HG02763 (cell line): ENCODE results near the gene XKR8.

Experiments
- ATAC-seq: cut with Tn5 transposase; IDR thresholded peaks from one replicate; pipeline ENCODE4 v1.9.1; 2021; ENCODE audit warnings: mild to moderate bottlenecking, moderate library complexity; ENCODE audit not compliant: unreplicated experiment

The XKR8 gene

DNA sequence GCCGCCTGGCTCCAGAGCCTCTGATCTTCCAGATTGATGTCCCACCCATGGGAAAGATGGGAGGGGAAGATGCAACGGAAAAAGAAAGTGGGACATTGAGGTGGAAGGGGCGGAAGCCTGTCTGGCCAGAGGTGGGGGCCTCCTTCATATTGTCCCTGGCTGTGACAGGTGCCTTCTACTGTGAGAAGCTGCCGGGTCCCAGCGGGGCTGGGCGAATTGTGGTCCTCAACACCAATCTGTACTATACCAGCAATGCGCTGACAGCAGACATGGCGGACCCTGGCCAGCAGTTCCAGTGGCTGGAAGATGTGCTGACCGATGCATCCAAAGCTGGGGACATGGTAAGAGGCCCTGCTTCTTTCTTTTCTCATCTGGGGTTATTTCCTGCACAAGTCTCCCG is 5.6 kb upstream of the XKR8 start:
- ATAC-seq: no peak

DNA sequence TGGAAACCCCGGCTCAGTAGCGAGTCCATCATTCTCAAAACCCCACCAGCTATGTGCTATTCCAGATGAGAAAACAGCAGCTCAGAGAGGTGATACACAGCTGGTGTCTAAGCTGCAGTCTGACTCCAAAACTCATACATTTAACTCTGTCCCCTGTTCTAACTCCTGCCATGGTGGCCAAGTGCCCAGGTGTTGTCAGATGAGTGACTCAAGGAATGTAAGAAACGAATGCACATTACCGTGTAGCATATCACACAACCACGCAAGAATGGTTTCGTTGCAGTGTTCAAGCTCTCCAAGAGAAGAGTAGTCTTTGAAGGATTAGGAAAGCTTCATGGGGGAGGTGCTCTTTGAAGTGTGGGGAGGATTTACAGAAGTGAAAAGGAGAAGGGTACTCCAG is 4.7 kb upstream of the XKR8 start:
- no peak for ATAC-seq

DNA sequence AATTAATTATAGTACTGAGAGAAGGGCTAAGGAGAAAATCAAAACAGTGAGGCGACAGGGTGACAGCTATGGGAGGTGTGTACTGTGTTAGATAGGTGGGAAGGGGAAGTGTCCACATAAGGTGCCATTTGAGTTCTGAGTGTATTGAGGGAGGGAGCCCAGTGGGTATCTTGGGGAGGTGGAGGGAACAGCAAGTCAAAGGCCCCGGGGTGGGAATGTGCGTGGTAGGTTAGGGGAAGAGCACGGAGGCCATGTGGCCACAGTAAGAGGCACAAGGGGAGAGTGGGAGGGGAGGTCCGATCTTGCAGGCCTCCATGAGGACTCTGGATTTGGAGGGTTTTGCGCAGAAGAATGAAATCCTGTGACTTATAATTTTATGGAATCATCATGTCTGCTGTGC is 3.0 kb upstream of the XKR8 start:
- ATAC-seq: no peak

DNA sequence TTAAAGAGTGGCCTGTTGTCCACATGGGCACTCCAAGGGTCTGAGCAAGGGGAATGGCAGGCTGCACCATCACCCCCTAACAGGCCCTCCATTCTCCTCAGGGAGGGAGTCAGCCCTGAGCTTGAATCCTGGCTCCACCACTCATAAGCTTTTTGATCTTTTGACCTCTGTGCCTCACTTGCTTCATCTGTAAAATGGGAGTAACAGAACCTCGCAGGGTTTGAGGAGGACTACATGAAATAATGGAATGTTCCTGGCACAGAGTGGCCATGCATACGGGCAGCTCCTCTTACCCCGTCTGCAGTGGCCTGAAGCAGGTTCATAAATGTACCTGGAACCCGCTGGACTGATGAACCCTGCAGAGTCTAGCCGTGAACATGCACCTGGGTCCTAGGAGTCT is 2.1 kb upstream of the XKR8 start:
- no peak for ATAC-seq

DNA sequence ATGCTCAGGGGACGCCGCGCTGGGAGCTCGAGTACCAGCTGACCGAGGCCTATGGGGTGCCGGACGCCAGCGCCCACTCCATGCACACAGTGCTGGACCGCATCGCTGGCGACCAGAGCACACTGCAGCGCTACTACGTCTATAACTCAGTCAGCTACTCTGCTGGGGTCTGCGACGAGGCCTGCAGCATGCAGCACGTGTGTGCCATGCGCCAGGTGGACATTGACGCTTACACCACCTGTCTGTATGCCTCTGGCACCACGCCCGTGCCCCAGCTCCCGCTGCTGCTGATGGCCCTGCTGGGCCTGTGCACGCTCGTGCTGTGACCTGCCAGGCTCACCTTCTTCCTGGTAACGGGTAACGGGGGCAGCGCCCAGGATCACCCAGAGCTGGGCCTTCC is 1.3 kb upstream of the XKR8 start:
- no peak for ATAC-seq

DNA sequence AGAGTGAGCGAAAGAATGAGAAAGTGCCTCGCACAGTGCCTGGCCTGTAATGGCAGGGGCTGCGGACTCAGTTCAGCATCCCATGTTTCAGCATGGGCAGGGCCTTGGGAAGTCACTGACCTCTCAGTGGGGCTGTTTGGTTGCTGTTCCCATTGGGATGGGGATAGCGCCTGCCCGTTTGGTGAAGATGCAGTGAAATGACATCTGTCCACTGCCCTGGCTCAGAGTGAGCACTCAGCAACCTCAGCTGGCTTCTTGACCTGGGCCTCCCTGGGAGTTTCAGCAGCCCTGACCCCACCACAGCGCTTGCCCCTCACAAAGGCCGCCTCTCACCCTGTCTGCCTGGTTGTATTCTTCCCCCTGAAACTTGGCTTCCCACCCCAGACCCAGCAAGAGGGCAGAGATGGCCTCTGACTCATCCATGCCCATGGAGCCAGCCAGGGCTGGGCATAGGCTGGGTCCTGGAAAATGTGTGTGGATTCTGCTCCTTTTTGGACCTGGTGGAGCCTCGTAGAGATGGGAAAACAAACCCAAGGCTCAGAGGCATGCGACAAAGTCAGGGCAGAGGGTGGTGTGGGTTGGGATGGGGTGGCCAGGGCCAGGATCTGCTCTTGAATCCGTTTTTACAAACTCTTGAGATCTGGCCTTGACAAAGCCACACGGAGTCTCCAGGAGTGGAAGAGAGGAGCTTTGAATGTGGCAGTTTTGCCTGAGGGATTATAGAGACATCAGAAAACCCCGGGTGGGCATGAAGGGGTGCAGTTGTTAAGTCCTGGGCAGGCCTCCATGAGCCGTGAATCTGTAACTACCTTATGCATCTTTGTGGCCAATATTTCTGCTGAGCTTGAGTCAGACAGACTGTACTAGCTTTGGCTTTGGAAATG is 1.2 kb downstream of the XKR8 start:
- no peak for ATAC-seq

DNA sequence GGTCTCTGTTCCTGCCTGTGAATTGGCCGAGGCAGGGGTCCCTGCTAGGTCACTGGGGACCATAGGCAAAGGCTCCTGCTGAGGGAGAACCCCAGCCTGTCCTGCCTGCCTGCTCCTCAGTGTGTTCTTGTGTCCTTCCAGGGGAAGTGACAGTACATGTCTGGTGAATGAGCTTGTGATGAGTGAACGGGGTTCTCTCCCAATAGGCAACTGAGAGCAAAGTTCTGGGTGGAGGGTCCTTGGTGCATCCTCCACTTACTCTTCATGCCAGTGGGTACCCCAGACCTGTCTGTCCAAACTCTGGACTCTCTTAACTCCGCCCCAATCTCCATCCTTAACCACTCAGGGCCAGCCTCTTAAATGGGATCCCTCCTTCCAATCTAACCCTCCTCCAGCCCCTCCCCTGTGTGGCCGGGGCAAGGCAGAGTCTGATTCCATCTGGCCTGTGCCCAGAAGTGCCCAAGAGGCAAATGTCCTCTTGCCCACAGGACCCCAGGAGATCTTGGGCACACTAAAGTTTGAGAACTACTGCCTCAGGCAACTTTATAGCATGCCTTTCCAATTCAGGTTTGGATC is 2.0 kb downstream of the XKR8 start:
- no peak for ATAC-seq

DNA sequence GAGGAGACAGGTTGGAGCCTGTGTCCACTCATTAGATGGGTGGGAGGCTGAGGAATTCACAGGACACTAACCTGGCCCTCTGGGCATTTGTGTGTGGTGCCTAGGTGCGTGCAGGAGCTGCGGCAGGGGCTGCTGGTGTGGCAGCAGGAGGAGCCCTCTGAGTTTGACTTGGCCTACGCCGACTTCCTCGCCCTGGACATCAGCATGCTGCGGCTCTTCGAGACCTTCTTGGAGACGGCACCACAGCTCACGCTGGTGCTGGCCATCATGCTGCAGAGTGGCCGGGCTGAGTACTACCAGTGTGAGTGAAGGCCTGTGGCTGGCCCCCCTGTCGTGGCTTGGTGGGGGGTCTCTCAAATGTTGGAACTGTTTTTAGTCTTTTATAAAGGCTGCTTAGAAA is 3.6 kb downstream of the XKR8 start:
- ATAC-seq: no peak

DNA sequence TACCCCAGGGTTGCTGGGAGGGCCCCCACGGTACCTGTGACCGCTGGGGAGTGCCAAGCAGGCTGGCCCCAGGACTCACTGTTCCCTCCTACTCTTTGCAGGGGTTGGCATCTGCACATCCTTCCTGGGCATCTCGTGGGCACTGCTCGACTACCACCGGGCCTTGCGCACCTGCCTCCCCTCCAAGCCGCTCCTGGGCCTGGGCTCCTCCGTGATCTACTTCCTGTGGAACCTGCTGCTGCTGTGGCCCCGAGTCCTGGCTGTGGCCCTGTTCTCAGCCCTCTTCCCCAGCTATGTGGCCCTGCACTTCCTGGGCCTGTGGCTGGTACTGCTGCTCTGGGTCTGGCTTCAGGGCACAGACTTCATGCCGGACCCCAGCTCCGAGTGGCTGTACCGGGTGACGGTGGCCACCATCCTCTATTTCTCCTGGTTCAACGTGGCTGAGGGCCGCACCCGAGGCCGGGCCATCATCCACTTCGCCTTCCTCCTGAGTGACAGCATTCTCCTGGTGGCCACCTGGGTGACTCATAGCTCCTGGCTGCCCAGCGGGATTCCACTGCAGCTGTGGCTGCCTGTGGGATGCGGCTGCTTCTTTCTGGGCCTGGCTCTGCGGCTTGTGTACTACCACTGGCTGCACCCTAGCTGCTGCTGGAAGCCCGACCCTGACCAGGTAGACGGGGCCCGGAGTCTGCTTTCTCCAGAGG is 6.8 kb downstream of the XKR8 start:
- no peak for ATAC-seq

DNA sequence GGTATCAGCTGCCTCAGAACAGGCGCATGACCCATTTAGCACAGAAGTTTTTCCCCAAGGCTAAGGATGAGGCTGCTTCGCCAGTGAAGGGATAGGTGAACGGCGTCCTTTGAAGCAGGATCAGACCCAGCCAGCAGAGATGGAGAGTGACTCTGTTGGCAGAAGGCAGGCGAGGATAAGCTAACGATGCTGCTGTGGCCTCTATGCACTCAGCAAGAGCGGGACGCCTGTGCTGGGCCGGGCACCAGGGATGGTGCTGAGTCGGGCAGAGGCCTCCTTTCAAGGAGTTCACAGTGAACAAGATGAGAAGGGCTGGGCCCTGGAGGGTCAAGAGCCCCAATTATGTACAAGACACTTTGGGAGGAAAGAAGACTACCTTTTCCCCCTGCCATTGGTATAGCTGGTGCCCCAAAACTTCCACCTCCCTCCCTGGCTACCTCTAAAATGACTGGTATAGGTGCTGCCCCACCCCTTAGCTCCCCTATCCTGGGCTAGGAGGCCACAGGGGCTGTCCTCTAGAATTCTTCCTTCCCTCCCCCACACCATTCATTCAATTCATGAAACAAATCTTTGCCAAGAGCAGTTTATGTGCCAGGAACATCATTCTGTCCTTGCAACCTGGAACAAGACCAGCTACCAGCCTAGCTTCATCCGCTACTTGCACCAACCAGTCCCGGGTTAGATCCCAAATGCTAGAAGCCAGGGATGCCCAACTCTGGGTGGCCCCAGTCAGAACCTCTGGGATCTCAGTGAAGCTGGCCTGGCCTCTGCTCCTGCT is 7.5 kb downstream of the XKR8 start:
- no peak for ATAC-seq

DNA sequence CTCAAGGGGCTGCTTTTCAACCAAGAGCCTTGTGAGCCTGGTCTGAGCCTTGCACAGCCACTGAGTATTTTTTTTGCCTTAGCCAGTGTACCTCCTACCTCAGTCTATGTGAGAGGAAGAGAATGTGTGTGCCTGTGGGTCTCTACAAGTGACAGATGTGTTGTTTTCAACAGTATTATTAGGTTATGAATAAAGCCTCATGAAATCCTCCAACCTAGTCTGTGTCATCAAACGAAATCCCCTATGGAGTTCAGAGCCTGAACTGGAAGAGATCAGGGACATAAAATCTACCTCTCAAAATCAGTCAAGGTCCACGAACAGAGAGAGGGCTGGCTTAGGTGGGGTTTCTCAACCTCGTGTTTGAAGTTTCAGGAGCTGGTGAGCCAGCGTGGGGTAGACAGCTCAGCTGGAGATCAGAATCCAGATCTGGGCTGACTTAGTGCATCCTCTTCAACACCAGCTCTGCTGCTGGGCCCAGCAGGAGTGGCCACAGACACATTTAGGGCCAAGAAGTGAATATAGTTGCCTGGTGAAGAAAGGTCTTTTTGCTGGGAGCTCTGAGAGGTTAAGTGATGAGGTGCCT is 8.2 kb downstream of the XKR8 start:
- ATAC-seq: no peak

DNA sequence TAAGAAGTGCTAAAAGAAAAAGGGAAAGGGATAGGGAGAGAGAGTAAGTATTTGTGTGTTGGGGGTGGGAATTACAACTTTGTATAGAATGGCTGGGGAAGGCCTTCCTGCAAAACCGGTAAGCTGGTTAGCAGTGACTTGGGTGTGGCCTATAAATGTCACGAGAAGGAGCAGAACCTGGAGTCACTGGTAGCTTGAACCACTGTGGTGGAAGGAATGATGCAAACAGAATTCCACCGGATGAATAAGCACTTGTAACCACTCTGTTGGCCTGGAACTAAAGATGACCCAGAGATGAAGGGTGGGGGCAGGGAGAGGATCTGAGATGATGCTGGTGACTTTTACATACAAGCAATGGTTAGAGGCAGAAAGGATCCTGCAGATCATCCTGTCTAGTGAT is 8.9 kb downstream of the XKR8 start:
- ATAC-seq: no peak

DNA sequence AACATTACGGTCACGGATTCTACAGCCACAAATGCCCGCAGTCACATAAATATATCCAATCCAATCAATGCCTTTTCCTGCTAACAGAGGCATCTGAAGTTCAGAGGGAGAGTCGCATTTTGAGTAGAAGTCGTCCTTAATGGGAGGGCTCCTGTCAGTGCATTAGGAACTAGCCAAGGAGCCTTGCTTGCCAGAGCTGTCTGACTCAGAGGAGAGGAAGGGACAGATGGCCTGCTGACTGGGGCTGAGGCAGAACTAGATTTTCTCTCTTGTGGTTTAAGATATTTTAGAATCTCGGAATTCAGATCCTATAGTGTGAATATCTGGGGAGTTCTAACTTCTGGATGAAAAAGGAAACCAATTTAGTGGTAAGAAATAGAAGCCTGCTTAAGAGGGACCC is 10.6 kb downstream of the XKR8 start:
- ATAC-seq: no peak

DNA sequence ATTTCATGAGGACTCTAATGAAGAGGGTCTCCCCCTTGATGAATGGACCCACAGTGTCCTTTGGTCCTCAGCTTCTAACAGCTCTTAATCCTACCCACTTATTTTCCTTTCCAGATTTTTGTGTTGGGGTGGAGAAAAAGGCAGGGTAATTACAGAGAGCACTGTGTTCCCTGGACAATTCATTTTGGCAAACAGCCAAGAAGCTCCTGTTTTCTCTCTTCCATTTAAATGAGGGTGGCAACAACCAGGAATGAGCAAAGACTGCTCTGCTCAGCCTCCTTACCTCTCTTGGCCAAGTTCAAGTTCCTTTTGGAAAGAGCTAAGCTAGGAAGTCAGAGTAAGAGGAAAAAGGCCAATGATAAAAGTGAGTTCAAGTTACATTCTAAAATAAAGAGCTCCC is 11.9 kb downstream of the XKR8 start:
- ATAC-seq: no peak

DNA sequence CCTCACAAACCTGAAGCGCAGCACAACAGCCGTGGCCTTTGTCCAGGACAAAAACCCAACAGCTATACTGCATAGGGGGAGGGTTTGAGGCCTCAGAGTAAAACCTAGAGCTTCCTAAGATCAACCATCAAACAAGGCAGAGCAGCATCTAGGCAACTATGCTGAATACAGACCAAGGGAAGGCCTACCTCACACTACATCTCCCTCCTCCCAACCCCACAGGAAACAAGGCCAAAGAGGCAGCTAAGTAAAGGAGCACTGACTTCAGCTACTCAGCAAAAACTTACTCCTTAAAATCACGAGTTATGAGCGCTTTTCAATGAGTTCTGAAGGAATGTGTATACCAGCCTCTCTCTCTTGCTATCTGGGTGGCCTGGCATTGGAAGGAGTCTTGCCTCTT is 12.4 kb downstream of the XKR8 start:
- ATAC-seq: no peak

DNA sequence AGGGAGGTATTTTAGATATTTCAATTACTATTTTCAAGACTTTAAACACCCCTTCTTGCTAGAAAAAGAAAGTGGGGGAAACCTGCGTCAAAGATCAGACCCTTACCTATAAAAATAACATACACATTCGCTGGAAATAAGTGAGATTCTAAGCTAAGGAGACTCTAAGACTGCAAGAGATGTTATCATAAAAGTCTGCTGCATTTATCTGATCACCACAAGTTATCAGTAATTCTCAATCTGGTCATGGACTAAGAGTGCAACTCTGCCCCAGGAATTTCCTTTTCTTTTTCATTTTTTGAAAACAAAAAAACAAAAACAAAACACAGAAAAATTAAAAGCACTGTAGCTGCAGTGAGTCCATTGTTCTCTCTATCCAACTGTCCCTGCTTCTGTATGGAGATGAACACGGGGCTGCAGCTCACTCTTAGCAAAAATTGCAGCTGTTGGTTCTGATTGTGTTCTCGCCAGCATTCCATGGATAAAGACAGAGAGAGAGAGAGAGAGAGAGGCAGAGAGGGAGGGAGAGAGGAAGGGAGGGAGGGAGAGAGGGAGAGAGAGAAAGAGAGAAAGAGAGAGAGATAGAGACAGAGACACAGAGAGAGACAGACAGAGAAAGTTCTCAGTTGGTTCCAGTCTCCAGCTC is 14.1 kb downstream of the XKR8 start:
- no peak for ATAC-seq

DNA sequence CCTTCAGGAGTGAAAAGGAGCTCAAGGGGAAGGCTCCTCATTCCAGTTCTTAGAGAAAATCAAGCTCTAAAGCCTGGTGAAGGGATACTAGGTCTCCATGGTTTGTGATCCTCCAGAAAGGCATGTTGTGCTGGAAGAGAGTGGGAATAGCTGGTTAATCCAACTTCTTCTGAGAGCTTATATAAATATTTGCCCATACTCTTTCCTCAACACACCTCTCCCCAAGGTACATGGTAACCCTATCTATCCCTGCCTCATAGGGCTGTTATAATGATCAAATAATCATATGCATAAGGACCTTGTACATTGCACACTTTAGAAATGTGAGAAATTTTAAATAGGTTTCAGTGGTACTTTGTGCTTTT is 14.6 kb downstream of the XKR8 start:
- ATAC-seq: no peak

DNA sequence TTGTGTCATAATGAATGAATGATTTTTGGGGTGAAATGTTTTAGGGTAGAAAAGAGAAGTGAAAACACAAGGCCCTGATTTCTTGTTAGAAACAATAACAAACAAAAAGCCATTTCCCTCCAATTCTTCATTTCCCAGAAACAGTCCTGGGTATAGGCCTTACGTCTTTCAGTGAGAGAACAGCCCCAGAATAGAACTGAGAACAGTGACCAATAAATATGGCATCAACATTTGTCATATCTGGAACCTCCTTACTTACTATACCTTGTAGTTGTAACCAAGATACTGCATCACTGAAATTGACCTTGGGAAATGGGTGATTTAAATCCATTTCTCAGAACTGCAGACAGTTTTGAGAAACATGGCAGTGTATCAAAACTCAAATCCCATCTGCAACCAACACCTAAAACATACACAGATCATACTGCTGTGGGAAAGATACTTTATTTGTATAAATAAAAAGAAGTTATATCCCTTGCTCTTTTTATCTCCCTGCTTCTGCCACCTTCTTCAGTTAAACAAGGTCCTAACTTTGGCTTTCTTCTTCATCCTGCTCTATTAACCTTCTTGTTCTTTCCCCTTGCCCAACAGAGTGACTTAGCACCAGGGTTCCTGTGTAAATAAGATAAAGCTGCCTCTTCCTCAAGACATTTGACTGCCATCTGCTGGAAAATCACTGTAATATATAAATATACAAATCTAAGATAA is 19.5 kb downstream of the XKR8 start:
- no peak for ATAC-seq

DNA sequence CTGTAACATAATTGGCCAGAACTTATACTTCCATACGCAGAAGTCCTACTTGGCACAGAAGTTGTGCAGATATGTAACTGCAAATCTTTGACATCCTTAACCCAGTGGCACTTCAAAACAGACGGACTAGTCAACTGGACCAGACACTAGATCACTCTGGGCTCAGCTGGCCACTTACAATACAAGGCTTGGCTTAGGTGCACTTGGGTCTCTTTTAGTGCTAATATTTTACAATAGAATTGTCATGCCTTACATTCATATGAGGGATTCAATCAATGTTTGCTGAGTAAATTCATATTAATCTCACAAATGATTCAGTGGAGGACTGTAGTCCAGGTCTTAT is 20.1 kb downstream of the XKR8 start:
- ATAC-seq: no peak

DNA sequence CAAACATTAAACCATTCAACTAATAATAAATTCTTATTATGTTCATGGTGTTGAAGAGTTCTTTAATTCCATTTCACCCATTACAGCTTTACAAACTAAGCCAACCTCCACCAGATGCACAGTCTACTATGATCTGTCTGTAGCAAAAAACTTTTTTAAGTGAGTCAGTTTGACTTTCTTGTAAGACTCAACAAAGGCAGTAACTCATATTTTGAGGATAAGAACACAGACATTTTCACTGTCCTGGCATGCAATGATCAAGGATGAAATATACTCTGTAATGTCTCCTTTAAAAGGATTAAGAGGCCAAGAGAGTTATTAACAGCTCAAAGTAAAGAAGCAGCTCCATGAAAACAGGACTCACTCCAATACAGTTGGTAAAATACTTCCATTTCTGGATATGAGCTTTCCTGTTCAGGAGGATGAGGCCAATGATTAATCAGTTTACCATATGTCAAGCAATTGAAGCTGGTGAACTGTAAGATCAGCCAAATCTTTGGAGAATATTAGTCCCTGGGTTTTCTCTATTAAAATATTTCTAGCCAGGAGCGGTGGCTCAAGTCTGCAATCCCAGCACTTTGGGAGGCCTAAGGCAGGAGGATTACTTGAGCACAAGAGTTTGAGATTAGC is 20.6 kb downstream of the XKR8 start:
- ATAC-seq: no peak
